Progenitor cell of endocrine pancreas (in vitro differentiated cells): ENCODE results near the gene PRKCE. TPM values are rescaled to one million over a fixed set of nuclear protein-coding genes. Genes with fewer than 3 reads are reported as not detected.

Source experiments
- DNase-seq: peaks from one replicate; pipeline ENCODE4 v3.0.0; 2021; ENCODE audit warnings: low spot score; ENCODE audit not compliant: unreplicated experiment
- H3K27ac Mint-ChIP-seq: 2 replicates; pipeline ENCODE4 v1.8.0; 2021; ENCODE audit warnings: mild to moderate bottlenecking, moderate library complexity, mixed read lengths
- H3K27me3 Mint-ChIP-seq: 2 replicates; pipeline ENCODE4 v1.8.0; 2021; ENCODE audit warnings: mixed read lengths
- H3K36me3 Mint-ChIP-seq: 2 replicates; pipeline ENCODE4 v1.8.0; 2022; ENCODE audit warnings: mixed read lengths; ENCODE audit not compliant: insufficient read depth
- H3K4me1 Mint-ChIP-seq: 2 replicates; pipeline ENCODE4 v1.8.0; 2021; ENCODE audit warnings: low read depth, mixed read lengths
- H3K4me3 Mint-ChIP-seq: 2 replicates; pipeline ENCODE4 v1.8.0; 2021; ENCODE audit warnings: low read depth, mild to moderate bottlenecking, moderate library complexity, mixed read lengths
- H3K9me3 Mint-ChIP-seq: 2 replicates; pipeline ENCODE4 v1.8.0; 2021; ENCODE audit warnings: low read depth, mixed read lengths
- total RNA-seq: library from RNA; stranded (reverse); gene quantifications from 2 replicates; pipeline ENCODE4 v1.2.1, GENCODE V29; 2021
- TF ChIP-seq, protein P1 (sequence below): fragments of 200-600 bp; sonication (generic); IDR thresholded peaks from one replicate; pipeline ENCODE4 v1.5.0; 2021; ENCODE audit warnings: antibody characterized with exemption, mild to moderate bottlenecking; ENCODE audit not compliant: unreplicated experiment

Gene PRKCE
- total RNA-seq, 1 donor from 2014 or later = 4.2 TPM

DNA sequence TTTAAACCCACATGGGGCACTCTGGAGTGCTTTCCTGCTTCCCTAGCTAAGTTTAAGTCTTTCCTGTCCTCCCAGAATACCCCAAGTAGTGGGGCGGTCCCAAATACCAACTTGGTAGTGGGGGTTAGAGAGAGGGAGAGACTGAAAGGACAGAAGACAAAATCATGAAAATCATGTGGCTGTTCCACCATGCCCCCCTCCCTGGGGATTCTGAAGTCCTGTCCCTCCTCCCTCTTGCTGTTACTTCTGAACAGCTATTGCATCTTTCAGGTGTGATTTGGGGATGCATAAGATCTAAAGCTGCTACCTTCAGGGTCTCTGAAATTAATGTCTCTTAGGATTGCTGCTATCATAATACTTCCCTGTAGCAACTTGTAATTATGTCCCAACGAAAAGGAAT, 378.9 kb downstream of the PRKCE start:
- DNase-seq = no peak
- TF ChIP-seq, protein P1, sequence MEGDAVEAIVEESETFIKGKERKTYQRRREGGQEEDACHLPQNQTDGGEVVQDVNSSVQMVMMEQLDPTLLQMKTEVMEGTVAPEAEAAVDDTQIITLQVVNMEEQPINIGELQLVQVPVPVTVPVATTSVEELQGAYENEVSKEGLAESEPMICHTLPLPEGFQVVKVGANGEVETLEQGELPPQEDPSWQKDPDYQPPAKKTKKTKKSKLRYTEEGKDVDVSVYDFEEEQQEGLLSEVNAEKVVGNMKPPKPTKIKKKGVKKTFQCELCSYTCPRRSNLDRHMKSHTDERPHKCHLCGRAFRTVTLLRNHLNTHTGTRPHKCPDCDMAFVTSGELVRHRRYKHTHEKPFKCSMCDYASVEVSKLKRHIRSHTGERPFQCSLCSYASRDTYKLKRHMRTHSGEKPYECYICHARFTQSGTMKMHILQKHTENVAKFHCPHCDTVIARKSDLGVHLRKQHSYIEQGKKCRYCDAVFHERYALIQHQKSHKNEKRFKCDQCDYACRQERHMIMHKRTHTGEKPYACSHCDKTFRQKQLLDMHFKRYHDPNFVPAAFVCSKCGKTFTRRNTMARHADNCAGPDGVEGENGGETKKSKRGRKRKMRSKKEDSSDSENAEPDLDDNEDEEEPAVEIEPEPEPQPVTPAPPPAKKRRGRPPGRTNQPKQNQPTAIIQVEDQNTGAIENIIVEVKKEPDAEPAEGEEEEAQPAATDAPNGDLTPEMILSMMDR = no peak
- Mint-ChIP-seq H3K36me3 (no peaks in the 10 kb centered on the region), H3K4me1 (peaks cover 8% of the 10 kb centered on the region), H3K27ac (no peak overlapping the region), H3K27me3 (no peaks in the 10 kb centered on the region), H3K9me3 (no peaks in the 10 kb centered on the region), H3K4me3 (no peak overlapping the region)

DNA sequence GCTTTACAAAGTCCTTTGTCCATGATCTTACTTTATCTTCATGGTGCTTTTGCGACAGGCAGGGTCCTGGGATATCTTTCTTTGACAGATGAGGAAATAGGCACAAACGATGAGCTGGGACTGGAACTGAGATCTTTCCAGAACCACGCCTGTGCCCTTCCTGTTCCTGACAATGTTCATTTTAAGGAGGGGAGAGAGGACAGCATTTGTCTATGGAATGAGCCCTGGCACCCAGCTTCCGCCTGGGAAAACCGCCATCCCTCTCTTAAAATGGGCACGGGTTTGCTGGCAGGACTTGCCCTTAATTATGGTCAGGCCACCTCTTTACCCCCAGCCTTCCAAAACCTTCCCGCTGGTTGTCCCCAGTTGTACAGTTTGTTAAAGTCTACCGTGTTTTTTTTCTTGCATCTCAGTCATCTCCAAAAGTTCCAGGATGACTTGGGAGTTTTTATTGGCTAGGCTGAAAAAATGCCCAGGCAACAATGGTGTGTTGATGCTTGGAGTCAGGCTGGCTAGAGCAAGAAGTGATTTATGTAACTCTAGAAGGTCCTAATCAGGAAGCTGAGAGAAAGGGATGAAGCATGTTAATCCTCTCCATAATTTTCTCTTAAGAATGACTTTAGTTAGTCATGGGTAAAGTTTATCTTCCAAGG, 380.8 kb downstream of the PRKCE start:
- Mint-ChIP-seq H3K4me3 (no peak overlapping the region), H3K4me1 (no peaks in the 10 kb centered on the region), H3K27me3 (no peaks in the 10 kb centered on the region), H3K27ac (no peak overlapping the region), H3K36me3 (no peaks in the 10 kb centered on the region), H3K9me3 (no peaks in the 10 kb centered on the region)
- TF ChIP-seq, protein P1 = no peak
- no peak for DNase-seq

DNA sequence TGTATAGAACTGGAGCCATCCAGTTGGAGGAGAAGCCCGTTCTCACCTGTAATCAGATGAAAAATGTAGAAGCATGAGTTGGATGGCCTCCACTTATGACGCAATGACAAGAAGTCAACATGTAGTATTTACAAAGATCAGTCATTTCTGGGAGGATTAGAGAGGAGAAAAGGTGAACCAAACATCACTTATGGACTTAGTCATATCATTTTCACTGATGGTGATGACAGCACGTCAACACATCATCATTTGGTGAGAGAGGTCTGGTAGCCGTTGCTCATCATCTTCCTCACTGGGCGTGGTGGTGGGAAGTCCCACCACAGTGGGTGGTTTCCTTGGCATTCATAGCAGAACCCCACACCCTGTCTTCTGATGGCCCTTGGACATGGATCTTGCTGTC, 381.5 kb downstream of the PRKCE start:
- DNase-seq = no peak
- no peaks in the 10 kb centered on the region for H3K36me3 Mint-ChIP-seq
- H3K4me1 Mint-ChIP-seq = peaks cover 2% of the 10 kb centered on the region
- no peaks in the 10 kb centered on the region for H3K27me3 Mint-ChIP-seq
- H3K4me3 Mint-ChIP-seq = no peak overlapping the region
- TF ChIP-seq, protein P1 = no peak
- no peaks in the 10 kb centered on the region for H3K9me3 Mint-ChIP-seq
- H3K27ac Mint-ChIP-seq = no peak overlapping the region

DNA sequence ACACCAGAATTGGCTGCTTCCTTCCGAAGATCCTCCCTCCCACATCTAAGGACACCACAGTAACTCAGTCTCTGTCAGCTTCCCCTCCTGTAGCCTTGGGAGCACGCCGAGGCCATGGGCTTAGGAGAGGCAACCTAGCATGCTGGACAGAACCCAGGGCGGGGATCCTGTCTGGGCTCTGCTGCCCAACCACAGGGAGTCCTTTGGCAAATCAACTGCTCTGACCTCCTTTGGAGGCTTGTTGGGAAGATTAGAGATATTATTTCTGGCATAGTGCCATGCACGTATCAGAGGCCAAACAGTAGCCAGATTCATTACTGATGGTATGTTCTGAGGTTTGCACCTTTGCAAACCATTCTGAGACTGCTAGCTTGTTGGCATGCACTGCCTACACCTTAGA, 383.1 kb downstream of the PRKCE start:
- Mint-ChIP-seq H3K27ac (no peak overlapping the region), H3K27me3 (no peaks in the 10 kb centered on the region), H3K4me3 (no peak overlapping the region), H3K4me1 (peaks cover 13% of the 10 kb centered on the region), H3K36me3 (no peaks in the 10 kb centered on the region), H3K9me3 (no peaks in the 10 kb centered on the region)
- DNase-seq = no peak
- TF ChIP-seq, protein P1 = no peak

GRCh38 chr2:46036929-46037328, 385.5 kb downstream of the PRKCE start:
- TF ChIP-seq, protein P1 = no peak
- H3K27me3 Mint-ChIP-seq = no peaks in the 10 kb centered on the region
- no peak overlapping the region for H3K4me3 Mint-ChIP-seq
- peaks cover 29% of the 10 kb centered on the region for H3K4me1 Mint-ChIP-seq
- no peaks in the 10 kb centered on the region for H3K9me3 Mint-ChIP-seq
- no peaks in the 10 kb centered on the region for H3K36me3 Mint-ChIP-seq
- no peak overlapping the region for H3K27ac Mint-ChIP-seq
- no peak for DNase-seq
